Skeletal muscle cell (primary cell): Measurements from ENCODE around the gene KIAA0319L.
A peak's percentile ranks its signal among the peaks of the same experiment; 100 is the strongest.

Source experiments
- DNase-seq: peaks from one replicate; pipeline ENCODE4 v3.0.0-alpha.2; 2010; ENCODE audit warnings: low read depth
- H3K4me3 ChIP-seq: 2 replicates; pipeline ENCODE4 v1.5.1; 2011; ENCODE audit warnings: low read depth, mild to moderate bottlenecking, control low read depth, low read length, moderate library complexity

KIAA0319L gene

DNA sequence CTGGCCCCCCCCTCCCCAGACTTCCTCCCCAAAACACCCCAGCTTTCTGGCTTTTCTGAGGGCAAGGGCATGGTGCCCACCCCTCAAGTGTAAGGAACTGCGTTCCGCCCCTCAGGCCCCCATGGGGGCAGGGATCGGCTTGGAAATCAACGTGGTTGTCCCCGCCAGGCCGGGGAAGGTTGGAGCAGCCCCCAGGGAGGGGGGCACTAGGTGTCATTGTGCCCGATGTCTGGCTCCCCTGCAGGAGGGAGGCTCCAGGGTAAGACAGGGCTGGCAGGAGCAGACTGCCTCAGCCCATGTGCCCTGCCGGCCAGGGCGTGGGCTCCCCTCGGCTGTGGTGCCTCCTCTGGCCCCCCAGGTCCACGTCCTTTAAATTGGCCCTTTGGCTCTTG lies 8.5 kb upstream of the KIAA0319L start:
- no peak overlapping the region for H3K4me3 ChIP-seq
- DNase-seq = no peak

DNA sequence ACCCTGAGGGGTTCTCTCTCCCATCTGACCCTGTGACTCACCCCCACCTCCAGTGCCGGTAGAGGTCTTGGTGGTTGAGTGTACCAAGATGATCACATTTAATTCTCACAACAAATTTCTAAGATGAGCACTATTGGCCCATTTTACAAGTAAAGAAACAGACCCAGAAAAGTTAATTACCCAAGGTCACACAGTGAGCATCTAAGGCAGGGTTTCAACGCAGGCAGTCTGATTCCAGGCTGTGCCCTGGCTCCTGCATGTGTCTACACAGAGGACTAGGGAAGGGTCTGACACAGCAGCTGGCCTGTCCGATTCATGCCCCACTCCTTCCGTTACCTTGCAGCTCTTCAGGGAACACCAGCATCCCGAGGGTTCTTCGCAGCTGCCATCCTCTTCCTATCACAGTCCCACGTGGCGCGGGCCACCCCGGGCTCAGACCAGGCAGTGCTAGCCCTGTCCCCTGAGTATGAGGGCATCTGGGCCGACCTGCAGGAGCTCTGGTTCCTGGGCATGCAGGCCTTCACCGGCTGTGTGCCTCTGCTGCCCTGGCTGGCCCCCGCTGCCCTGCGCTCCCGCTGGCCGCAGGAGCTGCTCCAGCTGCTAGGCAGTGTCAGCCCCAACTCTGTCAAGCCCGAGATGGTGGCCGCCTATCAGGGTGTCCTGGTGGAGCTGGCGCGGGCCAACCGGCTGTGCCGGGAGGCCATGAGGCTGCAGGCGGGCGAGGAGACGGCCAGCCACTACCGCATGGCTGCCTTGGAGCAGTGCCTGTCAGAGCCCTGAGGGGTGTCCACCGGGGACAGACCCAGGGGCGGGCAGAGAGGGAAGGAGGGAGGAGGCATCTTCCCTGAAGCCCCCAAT lies 7.9 kb upstream of the KIAA0319L start:
- no peak for DNase-seq
- H3K4me3 ChIP-seq = no peak overlapping the region

DNA sequence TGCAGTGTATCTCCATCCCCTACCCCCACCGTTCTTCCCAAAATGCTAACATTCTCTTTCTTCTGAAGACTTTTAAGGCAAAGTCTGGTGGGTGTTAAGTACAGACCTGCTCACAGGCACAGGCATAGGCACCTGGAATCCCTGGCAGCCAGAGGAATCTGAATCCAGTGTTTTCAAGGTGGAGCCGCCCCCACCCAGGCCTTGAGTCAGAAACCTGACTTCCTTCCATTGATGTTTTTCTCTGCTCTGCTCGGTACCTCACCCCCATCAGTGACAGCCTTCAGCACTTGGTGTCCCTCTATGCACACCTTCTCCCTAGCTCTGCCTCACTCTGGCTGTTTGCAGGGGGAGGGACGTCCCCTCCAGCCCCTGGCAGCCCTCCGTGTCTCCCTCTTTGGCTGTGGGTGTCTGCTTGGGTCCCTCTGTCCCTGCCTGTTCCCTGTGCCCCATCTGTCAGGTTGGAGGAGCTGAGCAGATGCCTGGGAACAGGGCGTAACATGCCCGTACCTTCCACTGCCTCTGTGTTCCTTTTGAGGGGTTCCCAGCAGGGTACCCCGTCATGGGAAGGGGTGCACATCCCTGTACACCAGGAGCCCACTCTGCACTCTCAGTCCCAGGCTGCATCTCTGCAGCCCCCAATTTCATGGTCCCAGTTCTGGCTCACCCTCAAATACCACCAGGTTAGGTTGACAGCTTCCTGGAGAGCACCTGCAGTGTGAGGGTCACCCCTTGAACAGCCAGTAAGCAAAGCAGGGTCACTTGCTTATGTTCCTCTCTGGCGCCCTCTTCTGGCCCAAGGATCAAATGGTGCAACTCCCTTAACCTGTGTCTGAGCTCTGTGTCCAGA lies 7.1 kb upstream of the KIAA0319L start:
- H3K4me3 ChIP-seq = no peak overlapping the region
- DNase-seq = no peak

DNA sequence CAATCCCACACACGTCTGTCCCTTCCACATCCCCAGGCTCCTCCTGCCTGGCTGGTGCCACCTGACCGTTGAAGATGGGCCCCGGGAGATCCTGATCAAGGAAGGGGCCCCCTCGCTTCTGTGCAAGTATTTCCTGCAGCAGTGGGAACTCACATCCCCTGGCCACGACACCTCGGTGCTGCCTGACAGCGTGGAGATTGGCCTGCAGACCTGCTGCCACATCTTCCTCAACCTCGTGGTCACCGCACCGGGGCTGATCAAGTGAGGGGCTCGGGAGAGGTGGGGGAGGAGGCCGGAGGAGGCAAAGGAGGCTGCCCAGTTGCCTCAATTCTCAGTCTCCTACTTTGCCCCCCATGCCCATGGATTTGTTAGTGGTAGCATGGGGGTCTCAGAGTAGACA lies 6.0 kb upstream of the KIAA0319L start:
- H3K4me3 ChIP-seq = no peak overlapping the region
- no peak for DNase-seq

DNA sequence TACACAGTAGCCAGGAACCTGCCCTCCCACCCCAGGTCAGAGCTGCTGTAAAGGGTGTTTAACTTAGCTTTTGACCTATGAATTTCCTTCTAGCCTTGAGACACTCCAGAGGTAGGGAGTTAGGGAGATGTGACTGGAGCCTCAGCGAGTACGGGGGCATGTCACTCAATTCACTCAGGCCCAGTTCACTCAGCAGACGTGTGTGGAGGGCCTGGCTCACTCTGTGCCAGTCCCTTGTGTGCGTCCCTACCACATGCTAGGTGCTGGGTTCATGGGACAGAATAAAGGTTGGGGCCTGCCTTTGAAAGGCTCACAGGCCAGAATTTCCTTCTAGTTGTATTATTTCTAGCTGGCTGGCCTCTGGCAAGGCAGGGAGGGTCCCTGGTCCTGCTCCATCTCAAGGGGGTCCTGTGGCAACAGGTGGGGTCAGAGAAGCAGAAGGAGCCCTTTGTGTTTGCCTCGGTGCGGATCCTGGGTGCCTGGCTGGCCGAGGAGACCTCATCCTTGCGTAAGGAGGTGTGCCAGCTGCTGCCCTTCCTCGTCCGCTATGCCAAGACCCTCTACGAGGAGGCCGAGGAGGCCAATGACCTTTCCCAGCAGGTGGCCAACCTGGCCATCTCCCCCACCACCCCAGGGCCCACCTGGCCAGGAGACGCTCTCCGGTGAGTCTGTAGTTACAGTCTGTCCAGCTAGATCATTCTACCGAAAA lies 4.9 kb upstream of the KIAA0319L start:
- no peak for DNase-seq
- no peak overlapping the region for H3K4me3 ChIP-seq

DNA sequence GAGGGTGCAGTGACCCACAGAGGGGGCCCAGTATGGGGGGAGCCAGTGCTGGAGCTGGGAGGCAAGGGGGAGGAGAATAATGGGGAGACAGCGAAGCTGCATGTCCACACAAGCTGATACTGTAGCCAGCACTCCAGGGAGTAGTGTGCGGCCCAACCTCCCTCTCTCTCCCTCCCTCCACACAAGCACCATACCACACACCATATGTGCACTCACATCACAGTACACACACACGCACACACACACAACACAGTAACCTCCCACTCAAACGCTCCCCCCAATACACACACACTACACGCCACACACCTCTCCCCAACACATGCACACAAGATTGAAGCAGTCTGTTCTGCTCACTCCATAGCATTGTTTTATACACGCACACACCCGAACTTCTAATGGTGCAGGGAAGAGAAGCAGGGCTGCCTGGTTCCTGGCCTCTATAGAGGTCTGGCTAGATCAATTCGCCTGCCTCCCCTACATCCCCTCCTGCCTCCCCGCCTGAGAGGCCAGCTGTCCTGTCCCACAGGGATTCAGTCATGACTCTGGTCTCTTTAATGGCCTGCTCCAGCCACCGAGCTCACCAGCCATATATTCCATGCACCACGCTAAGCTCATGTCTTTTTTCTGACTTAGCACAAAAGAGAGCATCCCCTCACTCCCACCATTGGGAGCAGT lies 4.2 kb upstream of the KIAA0319L start:
- DNase-seq = no peak
- H3K4me3 ChIP-seq = no peak overlapping the region

DNA sequence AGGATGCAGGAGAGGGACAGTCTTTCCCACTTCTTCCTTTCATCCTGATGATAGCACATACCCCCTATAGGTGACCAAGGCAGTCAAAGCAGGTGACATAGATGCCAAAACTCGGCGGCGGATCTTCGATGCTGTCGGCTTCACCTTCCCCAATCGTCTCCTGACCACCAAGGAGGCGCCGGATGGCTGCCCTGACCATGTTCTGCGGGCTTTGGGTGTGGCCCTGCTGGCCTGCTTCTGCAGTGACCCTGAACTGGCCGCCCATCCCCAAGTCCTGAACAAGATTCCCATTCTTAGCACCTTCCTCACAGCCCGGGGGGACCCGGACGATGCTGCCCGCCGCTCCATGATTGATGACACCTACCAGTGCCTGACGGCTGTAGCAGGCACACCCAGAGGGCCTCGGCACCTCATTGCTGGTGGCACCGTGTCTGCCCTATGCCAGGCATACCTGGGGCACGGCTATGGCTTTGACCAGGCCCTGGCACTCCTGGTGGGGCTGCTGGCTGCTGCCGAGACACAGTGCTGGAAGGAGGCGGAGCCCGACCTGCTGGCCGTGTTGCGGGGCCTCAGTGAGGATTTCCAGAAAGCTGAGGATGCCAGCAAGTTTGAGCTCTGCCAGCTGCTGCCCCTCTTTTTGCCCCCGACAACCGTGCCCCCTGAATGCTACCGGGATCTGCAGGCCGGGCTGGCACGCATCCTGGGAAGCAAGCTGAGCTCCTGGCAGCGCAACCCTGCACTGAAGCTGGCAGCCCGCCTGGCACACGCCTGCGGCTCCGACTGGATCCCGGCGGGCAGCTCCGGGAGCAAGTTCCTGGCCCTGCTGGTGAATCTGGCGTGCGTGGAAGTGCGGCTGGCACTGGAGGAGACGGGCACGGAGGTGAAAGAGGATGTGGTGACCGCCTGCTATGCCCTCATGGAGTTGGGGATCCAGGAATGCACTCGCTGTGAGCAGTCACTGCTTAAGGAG lies 3.3 kb upstream of the KIAA0319L start:
- no peak overlapping the region for H3K4me3 ChIP-seq
- no peak for DNase-seq

DNA sequence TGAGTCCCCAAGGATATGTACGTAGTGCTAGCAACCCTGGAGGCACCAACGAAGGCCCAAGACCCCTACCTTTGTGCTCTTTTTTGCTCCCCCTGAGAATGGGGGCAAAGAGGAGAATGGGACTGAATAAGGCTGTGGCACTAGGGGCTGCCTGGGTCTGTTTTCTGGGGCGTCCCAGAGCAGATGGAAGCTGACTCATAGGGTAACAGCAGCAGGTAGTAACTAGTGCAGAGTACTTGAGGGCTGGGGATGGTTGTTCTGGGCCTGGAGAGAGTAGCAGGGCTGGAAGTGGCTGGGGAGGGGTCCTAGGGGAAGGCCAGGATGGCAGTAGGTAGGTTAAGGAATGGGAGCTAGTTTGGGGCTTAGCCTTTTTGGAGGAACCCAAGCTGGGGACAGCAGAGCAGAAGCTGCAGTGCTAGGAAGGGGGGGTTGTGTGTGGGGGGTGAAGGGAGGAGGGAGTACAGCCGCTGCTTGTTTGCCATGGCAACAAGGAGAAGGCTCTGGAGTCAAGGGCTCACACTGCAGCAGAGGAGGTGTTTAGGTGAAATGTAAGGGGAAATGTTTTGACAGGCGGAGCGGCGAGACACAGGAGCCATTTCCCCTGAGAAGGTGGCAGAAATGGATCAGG lies 2.2 kb upstream of the KIAA0319L start:
- DNase-seq = no peak
- H3K4me3 ChIP-seq = peak overlapping the region; percentile 86

DNA sequence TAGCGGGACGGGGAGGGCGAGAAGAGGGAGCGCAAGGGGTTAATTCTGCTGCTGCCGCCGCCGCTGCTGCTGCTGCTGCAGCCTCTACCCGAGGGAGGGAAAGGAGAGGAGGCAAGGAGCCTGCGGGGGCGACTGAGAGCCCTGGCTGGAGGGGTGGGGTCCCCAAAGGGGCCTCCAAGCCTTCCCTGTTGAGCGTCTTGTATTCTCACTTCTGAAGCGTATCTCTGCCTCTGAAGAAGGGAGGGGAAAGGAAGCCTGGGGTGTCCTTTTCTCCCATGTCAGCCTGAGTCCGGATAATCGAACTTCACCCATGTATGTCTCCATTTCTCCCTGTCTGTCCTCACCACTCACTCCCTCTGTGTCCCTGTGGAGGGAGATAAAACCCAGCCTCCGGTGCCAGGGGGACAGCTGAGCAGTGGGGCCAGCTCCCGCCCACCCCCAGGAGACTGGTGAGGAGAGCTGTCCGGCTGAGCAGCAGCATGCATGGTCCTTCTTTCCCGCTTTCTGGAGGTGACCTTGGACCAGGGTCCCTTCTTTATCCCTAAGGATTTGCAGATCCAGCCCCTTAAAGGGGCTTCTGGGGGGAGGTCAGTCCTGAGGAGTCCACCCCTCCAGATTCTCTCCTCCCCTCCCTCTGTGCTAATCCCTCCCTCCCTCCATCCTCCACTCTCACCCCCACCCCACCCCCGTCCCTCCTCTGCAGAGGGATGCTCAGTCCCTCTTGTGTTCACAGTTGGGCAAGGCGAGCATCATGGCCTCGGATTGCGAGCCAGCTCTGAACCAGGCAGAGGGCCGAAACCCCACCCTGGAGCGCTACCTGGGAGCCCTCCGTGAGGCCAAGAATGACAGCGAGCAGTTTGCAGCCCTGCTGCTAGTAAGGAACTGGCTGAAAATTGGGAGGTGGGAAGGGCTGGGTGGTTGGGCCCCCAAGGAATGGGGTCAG lies 1.4 kb upstream of the KIAA0319L start:
- no peak for DNase-seq
- H3K4me3 ChIP-seq = peak overlapping the region; percentile 86

DNA sequence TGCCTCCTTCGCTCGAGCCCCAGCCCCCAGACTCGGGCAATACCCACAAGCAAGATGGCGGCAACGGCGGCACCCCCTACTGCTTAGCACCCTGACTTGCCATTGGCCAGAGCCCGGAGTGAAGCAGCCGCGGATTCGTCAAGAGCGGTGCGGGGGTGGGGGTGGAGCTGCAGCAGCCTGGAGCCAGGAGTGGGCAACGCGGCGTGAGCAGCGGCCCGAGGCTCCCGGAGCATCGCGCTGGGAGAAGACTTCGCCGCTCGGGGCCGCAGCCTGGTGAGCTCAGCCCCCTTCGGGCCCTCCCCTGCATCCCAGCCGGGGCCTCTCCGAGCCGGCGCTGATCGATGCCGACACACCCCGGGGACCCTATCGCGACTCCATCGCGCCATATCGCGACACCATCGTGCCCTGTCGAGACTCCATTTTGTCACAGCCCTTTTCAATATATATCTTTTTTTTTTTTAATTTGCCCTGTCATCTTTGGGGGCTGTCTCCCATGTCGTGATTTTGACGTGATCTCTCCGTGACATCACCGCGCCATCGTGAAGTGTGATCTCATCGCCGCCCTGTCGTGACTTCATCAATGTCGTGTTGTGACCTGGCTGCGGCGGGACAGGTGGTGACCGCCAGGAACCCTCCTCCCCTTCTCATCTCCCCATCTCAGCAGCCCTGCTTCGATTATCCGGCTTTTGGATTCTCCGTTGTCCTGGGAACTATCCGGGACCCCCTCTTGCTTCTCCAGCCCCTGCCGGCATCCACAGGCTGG lies 589 bp upstream of the KIAA0319L start, which contains the start of gene NCDN:
Gene NCDN, plus strand, starts transcription at position 189 of the 763 bp plus-strand sequence. Its CDS starts 392 bp downstream, at position 581.
- peak; percentile 93 for DNase-seq
- peak within 1 kb of the TSS; percentile 86 for H3K4me3 ChIP-seq

DNA sequence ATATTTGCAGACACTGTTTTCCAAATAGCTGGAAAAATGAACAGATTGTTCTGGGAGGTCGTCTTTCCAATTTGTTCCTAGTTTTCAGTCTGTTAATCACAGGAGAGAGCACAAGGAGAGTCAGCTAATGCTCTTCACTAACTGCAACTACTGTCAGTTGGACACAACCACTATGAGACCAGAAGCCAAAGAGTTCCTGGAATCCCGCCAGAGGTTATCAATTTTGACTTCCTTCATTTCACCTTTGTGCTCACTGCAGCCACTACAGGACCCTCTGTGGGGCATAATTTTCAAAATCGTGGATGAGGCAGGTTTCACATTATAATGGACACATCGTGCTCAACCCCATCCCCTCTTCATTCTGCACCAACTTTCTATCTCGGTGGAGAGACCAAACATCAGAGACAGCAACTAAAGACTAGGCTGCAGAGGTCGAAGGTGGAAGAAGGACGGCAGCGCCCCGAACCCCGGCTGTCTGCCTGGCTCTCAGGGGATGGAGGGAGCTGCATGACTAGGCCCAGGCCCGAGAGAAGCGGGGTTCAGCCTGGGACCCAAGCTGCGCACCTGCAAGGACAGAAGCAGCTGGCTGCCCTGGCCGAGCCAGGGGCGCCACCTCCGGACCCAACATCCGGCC lies 602 bp downstream of the KIAA0319L start:
- peak overlapping the region; percentile 86 for H3K4me3 ChIP-seq
- no peak for DNase-seq

DNA sequence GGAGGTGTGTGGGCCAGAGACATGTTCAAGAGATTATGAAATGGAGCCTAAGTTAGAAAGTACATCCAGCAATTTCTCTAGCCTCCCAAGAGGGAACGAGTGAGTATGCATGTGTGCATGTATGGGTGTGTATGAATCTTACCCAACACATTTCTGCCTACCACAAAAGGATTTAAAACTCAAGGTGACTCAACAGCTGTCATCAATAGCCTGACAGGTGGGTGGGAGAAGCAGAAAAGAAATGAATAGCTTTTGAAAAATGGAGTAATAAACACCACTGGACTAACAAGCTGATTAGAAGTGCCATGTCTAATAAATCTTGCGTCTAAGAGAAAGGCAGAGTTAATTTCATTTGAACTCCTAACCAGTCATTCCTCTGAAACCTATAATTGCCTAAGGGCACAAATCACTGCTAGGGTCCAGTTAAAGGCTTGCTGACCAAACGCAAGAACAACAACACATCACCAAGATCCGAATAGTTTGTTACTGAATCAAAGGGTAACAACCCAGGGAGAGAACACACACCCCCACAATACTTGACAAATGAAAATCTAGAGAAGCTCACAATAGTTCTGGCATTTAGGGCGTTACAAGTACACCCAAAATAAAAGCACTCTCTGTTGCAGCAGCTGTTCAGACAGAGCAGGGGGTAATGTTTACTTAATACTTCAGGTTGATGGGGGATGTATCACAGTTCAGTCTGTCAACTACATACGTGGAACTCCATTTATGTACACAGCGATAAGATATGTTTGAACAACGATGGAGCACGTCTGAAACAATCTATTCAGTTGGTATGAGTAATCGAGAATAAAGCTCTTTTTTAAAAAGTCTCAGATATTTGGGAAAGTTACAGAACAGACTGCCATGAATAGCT lies 1.4 kb downstream of the KIAA0319L start:
- H3K4me3 ChIP-seq = peak overlapping the region; percentile 86
- DNase-seq = peak; percentile 70

DNA sequence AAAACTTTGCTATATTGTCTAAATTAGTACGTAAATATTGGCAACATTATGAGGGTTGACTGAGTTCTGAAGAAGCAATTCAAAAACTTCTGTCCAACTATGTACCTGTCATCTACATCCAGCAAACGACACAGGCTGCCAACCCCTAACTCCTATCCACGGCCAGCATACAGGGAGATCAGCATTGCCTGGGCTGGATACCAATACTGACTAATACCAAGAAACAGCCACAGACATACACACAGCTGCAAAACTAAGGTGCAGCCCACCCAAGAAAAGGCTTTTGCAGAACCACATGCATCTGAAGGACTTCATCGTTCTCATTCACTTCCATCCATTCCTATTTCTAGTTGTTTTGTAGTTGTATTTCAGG lies 2.0 kb downstream of the KIAA0319L start:
- H3K4me3 ChIP-seq = no peak overlapping the region
- no peak for DNase-seq

DNA sequence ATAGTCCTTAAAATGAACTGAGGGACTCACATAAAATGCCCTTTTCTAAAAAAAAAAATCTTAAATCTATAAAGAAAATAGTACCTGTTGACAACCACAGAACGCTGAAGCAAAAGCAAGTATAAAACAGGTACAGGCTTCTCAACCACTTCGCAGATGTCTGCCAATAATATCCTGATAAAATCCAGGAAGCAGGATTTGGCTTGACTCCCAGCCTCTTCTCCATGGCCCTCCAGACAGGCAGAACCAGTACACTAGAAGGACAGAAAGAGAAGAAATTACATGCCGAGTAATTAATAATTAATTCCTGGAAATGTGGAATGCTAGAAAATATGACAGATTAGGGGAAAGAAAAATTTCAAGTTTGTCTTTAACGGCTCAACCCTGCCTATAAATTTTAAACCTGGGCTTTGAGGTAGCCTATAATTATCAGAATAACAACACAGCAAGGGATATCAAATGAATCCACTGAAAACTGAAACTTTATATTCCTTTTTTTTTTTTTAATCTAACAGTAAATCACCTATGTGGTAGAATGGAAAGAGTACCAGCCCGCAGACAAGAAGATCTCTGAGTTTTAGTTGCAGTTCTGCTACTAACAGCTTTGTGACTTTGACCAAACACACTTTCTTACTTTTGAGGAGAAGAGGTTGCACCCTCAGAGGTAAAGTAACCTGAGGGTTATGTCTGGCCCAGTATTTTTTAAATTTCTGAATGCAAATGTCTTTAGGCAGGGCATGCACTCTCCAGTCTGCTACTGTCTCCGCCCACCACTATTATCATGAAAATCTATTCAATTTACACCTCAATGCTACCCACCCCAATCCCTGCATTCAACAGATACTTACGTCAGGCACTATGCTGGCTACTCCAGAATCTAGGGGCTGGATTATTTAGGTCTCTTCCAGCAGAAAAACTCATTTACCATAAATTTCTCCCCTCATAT lies 2.7 kb downstream of the KIAA0319L start:
- no peak overlapping the region for H3K4me3 ChIP-seq
- DNase-seq = no peak
